ENCODE data around the gene TAB2. TPM values are rescaled to one million over a fixed set of nuclear protein-coding genes. Genes with fewer than 3 reads are reported as not detected.

TAB2 gene
- 36.7 and 45.6 TPM in 2 replicates for total RNA-seq

GRCh38 chr6:149317644-149318571 is at the start of gene TAB2:
Gene TAB2, plus strand, starts transcription at chr6:149317712. Its CDS starts 52,286 bp downstream, at chr6:149369998.

DNA sequence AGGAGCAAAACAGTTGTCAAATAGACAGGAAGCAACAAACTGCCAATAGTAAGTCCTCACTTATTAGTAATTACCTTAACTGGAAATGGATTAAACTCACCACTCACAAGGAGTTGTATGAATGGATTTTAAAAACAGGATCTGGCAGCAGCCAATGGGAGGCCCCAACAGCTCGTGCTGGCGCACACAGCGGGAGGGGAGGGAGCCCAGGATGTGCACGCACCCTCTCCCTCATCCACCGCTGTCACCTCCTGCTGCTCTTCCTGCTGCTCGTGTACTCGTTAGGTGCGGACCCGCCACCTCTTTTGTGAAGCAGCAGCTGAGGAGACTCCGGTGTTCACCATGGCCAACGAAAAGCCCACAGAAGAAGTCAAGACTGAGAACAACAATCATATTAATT is 82.5 kb downstream of the TAB2 start, which contains the start of gene SUMO4:
SUMO4 (plus strand) TSS at position 213 of the 400 bp plus-strand sequence; CDS start at position 343, 130 bp downstream.

Small RNAs within 50 kb of the gene (small RNA-seq; reads per million reads assigned to genes)
- gene RN7SL234P, result not detected

Other genes with a start within 250 kb of the TAB2 start
- gene SUMO4, start 82.5 kb downstream of the TAB2 start, total RNA-seq, result 3.2 and 3.9 TPM in 2 replicates
- gene ZC3H12D, start 167.3 kb downstream of the TAB2 start, total RNA-seq, result 0.24 and 1.1 TPM in 2 replicates
- gene PPIL4, start 228.3 kb downstream of the TAB2 start, total RNA-seq, result 32.3 and 35.7 TPM in 2 replicates
- gene GINM1, start 248.7 kb downstream of the TAB2 start, total RNA-seq, result 53.5 and 55.3 TPM in 2 replicates

Data from hair follicle dermal papilla cell (primary cell).